Type B pancreatic cell (in vitro differentiated cells): ENCODE results near the gene COL24A1. TPM values are rescaled to one million over a fixed set of nuclear protein-coding genes. Genes with fewer than 3 reads are reported as not detected.

Source experiments
- DNase-seq: peaks from one replicate; pipeline ENCODE4 v3.0.0; 2021; ENCODE audit warnings: mixed read lengths; ENCODE audit not compliant: unreplicated experiment; ENCODE audit errors: extremely low spot score
- H3K27ac Mint-ChIP-seq: 2 replicates; pipeline ENCODE4 v1.8.0; 2021; ENCODE audit warnings: mild to moderate bottlenecking, mixed read lengths
- H3K27me3 Mint-ChIP-seq: 2 replicates; pipeline ENCODE4 v1.8.0; 2021; ENCODE audit warnings: mixed read lengths
- H3K36me3 Mint-ChIP-seq: 2 replicates; pipeline ENCODE4 v1.8.0; 2021; ENCODE audit warnings: mixed read lengths
- H3K4me1 Mint-ChIP-seq: one replicate; pipeline ENCODE4 v1.8.0; 2021; ENCODE audit warnings: mixed read lengths; ENCODE audit not compliant: unreplicated experiment
- H3K4me3 Mint-ChIP-seq: 2 replicates; pipeline ENCODE4 v1.8.0; 2021; ENCODE audit warnings: mild to moderate bottlenecking, mixed read lengths
- H3K9me3 Mint-ChIP-seq: 2 replicates; pipeline ENCODE4 v1.8.0; 2021; ENCODE audit warnings: mixed read lengths
- CTCF ChIP-seq: fragments of 200-600 bp; sonication (generic); conservative IDR thresholded peaks from 2 replicates; pipeline ENCODE4 v1.5.0; 2021; ENCODE audit warnings: antibody characterized with exemption, mild to moderate bottlenecking
- total RNA-seq: library from RNA; stranded (reverse); gene quantifications from 2 replicates; pipeline ENCODE4 v1.2.1, GENCODE V29; 2021; ENCODE audit warnings: low replicate concordance

COL24A1 gene
- total RNA-seq, 1 donor from 2014 or later: 7.2 TPM

- Mint-ChIP-seq H3K4me1 (no peaks in the 10 kb centered on the region), H3K27ac (no peak overlapping the region), H3K4me3 (no peak overlapping the region), H3K27me3 (peaks cover 5% of the 10 kb centered on the region), H3K36me3 (no peaks in the 10 kb centered on the region), H3K9me3 (no peaks in the 10 kb centered on the region)
- no peak for TF ChIP-seq CTCF
- DNase-seq: no peak
These were observed 298.6 kb downstream of the COL24A1 start for GRCh38 chr1:85857991-85858390.

- no peaks in the 10 kb centered on the region for H3K9me3 Mint-ChIP-seq
- no peak overlapping the region for H3K27ac Mint-ChIP-seq
- no peak for DNase-seq
- H3K36me3 Mint-ChIP-seq: no peaks in the 10 kb centered on the region
- no peaks in the 10 kb centered on the region for H3K4me1 Mint-ChIP-seq
- H3K4me3 Mint-ChIP-seq: no peak overlapping the region
- no peak for TF ChIP-seq CTCF
- H3K27me3 Mint-ChIP-seq: no peaks in the 10 kb centered on the region
These were observed 306.3 kb downstream of the COL24A1 start for GRCh38 chr1:85850238-85850637.

- Mint-ChIP-seq H3K4me1 (no peaks in the 10 kb centered on the region), H3K4me3 (no peak overlapping the region), H3K36me3 (no peaks in the 10 kb centered on the region), H3K9me3 (no peaks in the 10 kb centered on the region), H3K27me3 (no peaks in the 10 kb centered on the region), H3K27ac (no peak overlapping the region)
- no peak for DNase-seq
- TF ChIP-seq CTCF: no peak
These were observed 306.9 kb downstream of the COL24A1 start for GRCh38 chr1:85849660-85850059.

- no peaks in the 10 kb centered on the region for H3K36me3 Mint-ChIP-seq
- H3K27me3 Mint-ChIP-seq: no peaks in the 10 kb centered on the region
- no peaks in the 10 kb centered on the region for H3K4me1 Mint-ChIP-seq
- H3K4me3 Mint-ChIP-seq: no peak overlapping the region
- H3K9me3 Mint-ChIP-seq: no peaks in the 10 kb centered on the region
- TF ChIP-seq CTCF: no peak
- no peak for DNase-seq
- no peak overlapping the region for H3K27ac Mint-ChIP-seq
These were observed 309.2 kb downstream of the COL24A1 start for GRCh38 chr1:85847356-85847755.

GRCh38 chr1:85846706-85847105, 309.9 kb downstream of the COL24A1 start:
- no peak for TF ChIP-seq CTCF
- H3K4me3 Mint-ChIP-seq: no peak overlapping the region
- no peaks in the 10 kb centered on the region for H3K9me3 Mint-ChIP-seq
- H3K36me3 Mint-ChIP-seq: no peaks in the 10 kb centered on the region
- no peak overlapping the region for H3K27ac Mint-ChIP-seq
- H3K27me3 Mint-ChIP-seq: no peaks in the 10 kb centered on the region
- no peak for DNase-seq
- no peaks in the 10 kb centered on the region for H3K4me1 Mint-ChIP-seq

- no peak for DNase-seq
- no peak overlapping the region for H3K27ac Mint-ChIP-seq
- TF ChIP-seq CTCF: no peak
- H3K36me3 Mint-ChIP-seq: no peaks in the 10 kb centered on the region
- H3K4me1 Mint-ChIP-seq: no peaks in the 10 kb centered on the region
- no peak overlapping the region for H3K4me3 Mint-ChIP-seq
- no peaks in the 10 kb centered on the region for H3K9me3 Mint-ChIP-seq
- no peaks in the 10 kb centered on the region for H3K27me3 Mint-ChIP-seq
These were observed 317.1 kb downstream of the COL24A1 start for GRCh38 chr1:85839459-85839858.
